OCI-LY3 (cell line): ENCODE results near the gene PPP6R2.

Experiments
- EZH2phosphoT487 ChIP-seq: fragments of 200-600 bp; shearing (Covaris generic); IDR thresholded peaks from 2 replicates; pipeline ENCODE4 v1.6.1; 2018; ENCODE audit warnings: antibody characterized with exemption, mixed run types, low read depth
- TF ChIP-seq, protein P1 (sequence below): fragments of 200-600, 300-600 bp; sonication (generic); IDR thresholded peaks from 2 replicates; pipeline ENCODE4 v1.5.1; 2014; ENCODE audit warnings: antibody characterized with exemption, low read length, low read depth

DNA sequence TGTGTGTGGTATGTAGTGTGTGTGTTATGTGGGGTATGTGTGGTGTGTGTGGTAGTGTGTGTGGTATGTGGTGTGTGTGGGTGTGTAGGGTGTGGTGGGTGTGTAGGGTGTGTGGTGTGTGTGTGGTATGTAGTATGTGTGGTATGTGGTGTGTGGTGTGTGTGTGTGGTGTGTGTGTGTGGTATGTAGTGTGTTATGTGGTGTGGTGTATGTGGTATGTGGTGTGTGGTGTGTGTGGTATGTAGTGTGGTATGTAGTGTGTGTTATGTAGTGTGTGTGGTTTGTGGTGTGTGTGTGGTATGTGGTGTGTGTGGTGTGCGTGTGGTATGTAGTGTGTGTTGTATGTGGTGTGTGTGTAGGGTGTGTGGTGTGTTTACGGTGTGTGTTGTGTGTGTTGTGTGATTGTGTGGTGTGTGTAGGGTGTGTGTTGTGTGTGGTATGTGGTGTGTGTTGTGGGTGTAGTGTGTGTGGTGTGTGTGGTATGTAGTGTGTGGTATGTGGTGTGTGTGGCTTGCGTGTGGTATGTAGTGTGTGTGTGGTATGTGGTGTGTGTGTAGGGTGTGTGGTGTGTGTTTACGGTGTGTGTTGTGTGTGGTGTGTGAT lies 4.2 kb upstream of the PPP6R2 start:
- TF ChIP-seq, protein P1, sequence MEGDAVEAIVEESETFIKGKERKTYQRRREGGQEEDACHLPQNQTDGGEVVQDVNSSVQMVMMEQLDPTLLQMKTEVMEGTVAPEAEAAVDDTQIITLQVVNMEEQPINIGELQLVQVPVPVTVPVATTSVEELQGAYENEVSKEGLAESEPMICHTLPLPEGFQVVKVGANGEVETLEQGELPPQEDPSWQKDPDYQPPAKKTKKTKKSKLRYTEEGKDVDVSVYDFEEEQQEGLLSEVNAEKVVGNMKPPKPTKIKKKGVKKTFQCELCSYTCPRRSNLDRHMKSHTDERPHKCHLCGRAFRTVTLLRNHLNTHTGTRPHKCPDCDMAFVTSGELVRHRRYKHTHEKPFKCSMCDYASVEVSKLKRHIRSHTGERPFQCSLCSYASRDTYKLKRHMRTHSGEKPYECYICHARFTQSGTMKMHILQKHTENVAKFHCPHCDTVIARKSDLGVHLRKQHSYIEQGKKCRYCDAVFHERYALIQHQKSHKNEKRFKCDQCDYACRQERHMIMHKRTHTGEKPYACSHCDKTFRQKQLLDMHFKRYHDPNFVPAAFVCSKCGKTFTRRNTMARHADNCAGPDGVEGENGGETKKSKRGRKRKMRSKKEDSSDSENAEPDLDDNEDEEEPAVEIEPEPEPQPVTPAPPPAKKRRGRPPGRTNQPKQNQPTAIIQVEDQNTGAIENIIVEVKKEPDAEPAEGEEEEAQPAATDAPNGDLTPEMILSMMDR = no peak
- no peak for TF ChIP-seq EZH2phosphoT487
